ENCODE results near the gene TRMT5. TPM values are rescaled to one million over a fixed set of nuclear protein-coding genes. Genes with fewer than 3 reads are reported as not detected.

TRMT5 gene
- total RNA-seq, 4 donors from 2014 or later = 4.4 to 29.4 (median 11.5) TPM

GRCh38 chr14:60956632-60957031 lies 24.2 kb downstream of the TRMT5 start:
- Histone ChIP-seq H3K4me1 (no peaks in the 10 kb centered on the region), H3K27ac (no peak overlapping the region), H3K27me3 (no peaks in the 10 kb centered on the region), H3K4me3 (no peak overlapping the region), H3K9me3 (peaks cover 0 to 22% of the 10 kb centered on the region in 2 donors), H3K36me3 (no peaks in the 10 kb centered on the region)
- no peak for DNase-seq
- intact Hi-C loops (cut with DNase I; ENCODE audit: low total_unique reads) = no loop called here
- TF ChIP-seq CTCF (IDR thresholded peaks at IDR 0.05) (no peak), POLR2A (IDR thresholded peaks at IDR 0.05) (no peak)

- Histone ChIP-seq H3K27ac (no peak overlapping the region), H3K36me3 (no peaks in the 10 kb centered on the region), H3K4me1 (no peaks in the 10 kb centered on the region), H3K4me3 (no peak overlapping the region), H3K9me3 (peaks cover 0 to 22% of the 10 kb centered on the region in 2 donors), H3K27me3 (no peaks in the 10 kb centered on the region)
- no peak for DNase-seq
- intact Hi-C loops (cut with DNase I; ENCODE audit: low total_unique reads) = no loop called here
- TF ChIP-seq CTCF (IDR thresholded peaks at IDR 0.05) (no peak), POLR2A (IDR thresholded peaks at IDR 0.05) (no peak)
These were observed 24.7 kb downstream of the TRMT5 start for GRCh38 chr14:60956202-60956601.

- no peak for TF ChIP-seq CTCF (IDR thresholded peaks at IDR 0.05)
- TF ChIP-seq POLR2A (IDR thresholded peaks at IDR 0.05) = no peak
- DNase-seq = no peak
- H3K36me3 ChIP-seq = no peaks in the 10 kb centered on the region
- no peaks in the 10 kb centered on the region for H3K27me3 ChIP-seq
- no peaks in the 10 kb centered on the region for H3K4me1 ChIP-seq
- H3K27ac ChIP-seq = no peak overlapping the region
- no peak overlapping the region for H3K4me3 ChIP-seq
- intact Hi-C loops (cut with DNase I; ENCODE audit: low total_unique reads) = no loop called here
- peaks cover 0 to 10% of the 10 kb centered on the region in 2 donors for H3K9me3 ChIP-seq
These were observed 29.0 kb downstream of the TRMT5 start for GRCh38 chr14:60951776-60952435.

GRCh38 chr14:60946773-60947172 lies 34.1 kb downstream of the TRMT5 start:
- Histone ChIP-seq H3K4me3 (no peak overlapping the region), H3K36me3 (no peaks in the 10 kb centered on the region), H3K9me3 (no peaks in the 10 kb centered on the region), H3K27me3 (no peaks in the 10 kb centered on the region), H3K27ac (no peak overlapping the region), H3K4me1 (no peaks in the 10 kb centered on the region)
- DNase-seq = no peak
- TF ChIP-seq POLR2A (IDR thresholded peaks at IDR 0.05) (no peak), CTCF (IDR thresholded peaks at IDR 0.05) (no peak)
- intact Hi-C loops (cut with DNase I; ENCODE audit: low total_unique reads) = no loop called here

GRCh38 chr14:60945984-60946383 lies 34.9 kb downstream of the TRMT5 start:
- TF ChIP-seq POLR2A (IDR thresholded peaks at IDR 0.05) (no peak), CTCF (IDR thresholded peaks at IDR 0.05) (no peak)
- Histone ChIP-seq H3K27me3 (no peaks in the 10 kb centered on the region), H3K36me3 (no peaks in the 10 kb centered on the region), H3K4me1 (no peaks in the 10 kb centered on the region), H3K9me3 (no peaks in the 10 kb centered on the region), H3K4me3 (no peak overlapping the region), H3K27ac (no peak overlapping the region)
- no peak for DNase-seq
- intact Hi-C loops (cut with DNase I; ENCODE audit: low total_unique reads) = no loop called here

Data from uterus (tissue), 4 donors.